Activated CD8-positive, alpha-beta memory T cell treated with anti-CD3 and anti-CD28 coated beads, Interleukin-2, amount 50 U/mL, for 24 hours (primary cell): ENCODE results near the gene MZF1.
"Not testable (repeated sequence)": the region's sequence is repeated elsewhere in the genome, so short reads cannot be mapped to it uniquely, and the experiment has no call there.

Experiments
- DNase-seq: peaks from one replicate; pipeline ENCODE4 v3.0.0-alpha.2; 2020; ENCODE audit errors: extremely low read depth

Gene MZF1

GRCh38 chr19:58542641-58543372 lies 30.3 kb downstream of the MZF1 start:
- DNase-seq: not testable (repeated sequence)

GRCh38 chr19:58539169-58539559 lies 34.0 kb downstream of the MZF1 start:
- not testable (repeated sequence) for DNase-seq

GRCh38 chr19:58538257-58539168 lies 34.6 kb downstream of the MZF1 start:
- no peak for DNase-seq

- DNase-seq: no peak
Measured at GRCh38 chr19:58536852-58537798, 36.0 kb downstream of the MZF1 start.

- no peak for DNase-seq
Measured at GRCh38 chr19:58535857-58536256, 37.3 kb downstream of the MZF1 start.

- no peak for DNase-seq
Measured at GRCh38 chr19:58531034-58531840, 41.9 kb downstream of the MZF1 start.

- DNase-seq: no peak
Measured at GRCh38 chr19:58529405-58529804, 43.7 kb downstream of the MZF1 start.

GRCh38 chr19:58522709-58523108 lies 50.4 kb downstream of the MZF1 start:
- DNase-seq: no peak

- DNase-seq: no peak
Measured at GRCh38 chr19:58521651-58522050, 51.5 kb downstream of the MZF1 start.

- DNase-seq: no peak
Measured at GRCh38 chr19:58520257-58520599, 52.9 kb downstream of the MZF1 start.

- DNase-seq: peak; percentile 81
Measured at GRCh38 chr19:58519355-58520256, 53.5 kb downstream of the MZF1 start, which contains the start of gene ZBTB45. ZBTB45 (minus strand) TSS chr19:58519810; CDS start chr19:58517673, 2,137 bp downstream.

- DNase-seq: no peak
Measured at GRCh38 chr19:58519087-58519354, 54.1 kb downstream of the MZF1 start.

- no peak for DNase-seq
Measured at GRCh38 chr19:58518256-58519086, 54.7 kb downstream of the MZF1 start.

GRCh38 chr19:58516964-58517833 lies 55.9 kb downstream of the MZF1 start:
- no peak for DNase-seq

GRCh38 chr19:58516246-58516836 lies 56.8 kb downstream of the MZF1 start:
- no peak for DNase-seq

- no peak for DNase-seq
Measured at GRCh38 chr19:58515259-58515658, 57.9 kb downstream of the MZF1 start.

- DNase-seq: no peak
Measured at GRCh38 chr19:58514564-58515022, 58.5 kb downstream of the MZF1 start.
